CD4-positive, alpha-beta T cell treated with Interferon alpha-2 for 1 hour (primary cell): Measurements from ENCODE around the gene CEP70.

ENCODE experiments used
- DNase-seq, 2 donors: peaks; one replicate each; pipeline ENCODE4 v3.0.0-alpha.2; 2020 to 2022

CEP70 gene

GRCh38 chr3:138448631-138449030, 145.4 kb downstream of the CEP70 start:
- DNase-seq, result no peak

- DNase-seq, result no peak
Observed at GRCh38 chr3:138445654-138446053, 148.4 kb downstream of the CEP70 start.

- no peak for DNase-seq
Observed at GRCh38 chr3:138445236-138445635, 148.8 kb downstream of the CEP70 start.
